HG03565 (cell line): Measurements from ENCODE around the gene UBE2D1.

Experiments
- ATAC-seq: cut with Tn5 transposase; IDR thresholded peaks from one replicate; pipeline ENCODE4 v1.9.1; 2021; ENCODE audit warnings: mild to moderate bottlenecking, moderate library complexity; ENCODE audit not compliant: unreplicated experiment

Gene UBE2D1

DNA sequence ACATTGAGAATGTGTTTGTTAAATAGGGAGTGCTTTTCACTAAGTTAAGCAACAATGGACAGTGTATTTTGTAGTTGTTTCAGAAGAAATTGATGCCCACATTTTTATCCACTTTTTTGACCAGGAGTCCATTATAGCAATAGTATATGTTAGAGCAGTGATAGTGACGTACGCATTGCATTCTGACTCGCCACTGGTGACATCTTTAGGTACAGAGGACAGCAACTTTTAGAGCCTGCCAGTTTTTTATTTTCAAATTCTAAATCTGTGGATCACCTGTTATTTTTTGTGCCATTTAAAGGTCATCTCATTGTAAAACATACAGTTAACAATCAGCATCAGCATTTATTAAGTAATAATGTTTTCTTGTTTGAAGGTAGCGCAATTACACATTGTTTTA is 1.4 kb downstream of the UBE2D1 start:
- ATAC-seq: no peak

DNA sequence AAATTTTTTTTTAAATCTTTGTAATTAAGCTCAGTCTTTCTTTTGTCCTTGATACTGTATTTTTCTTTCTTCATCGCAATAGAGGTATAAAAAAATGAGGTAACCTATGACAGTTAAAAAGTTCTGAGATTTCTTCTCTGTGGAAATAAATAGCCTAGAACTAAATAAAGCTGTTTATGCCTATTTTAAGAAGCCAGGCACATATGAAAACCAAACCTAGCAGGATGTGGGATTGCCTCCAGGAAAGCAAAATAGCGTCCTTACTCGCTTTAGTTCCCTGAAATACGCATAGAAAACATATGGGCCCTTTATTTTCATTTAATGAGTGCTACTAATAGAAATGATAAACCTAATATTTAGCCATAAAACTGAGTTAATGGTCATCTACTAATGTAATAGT is 6.6 kb downstream of the UBE2D1 start:
- no peak for ATAC-seq

DNA sequence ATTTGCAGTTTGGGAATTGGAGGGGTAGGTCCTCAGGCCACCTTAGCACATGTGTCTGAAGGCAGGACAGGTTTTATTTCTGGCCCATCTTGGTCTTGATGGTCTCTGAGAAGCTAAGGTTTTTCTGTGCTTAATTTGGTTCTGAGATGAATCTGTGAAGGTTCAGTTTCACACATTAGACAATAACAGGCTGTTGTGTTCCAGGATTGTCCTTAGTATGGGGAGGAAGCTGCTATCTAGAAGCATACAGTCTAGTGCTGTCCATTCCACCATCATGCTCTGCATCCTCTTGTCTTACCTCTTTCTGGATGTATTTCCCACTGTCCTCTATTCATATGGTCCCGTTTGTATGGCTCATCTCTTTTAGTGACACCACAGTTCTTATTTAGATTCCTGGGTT is 7.1 kb downstream of the UBE2D1 start:
- ATAC-seq: no peak

DNA sequence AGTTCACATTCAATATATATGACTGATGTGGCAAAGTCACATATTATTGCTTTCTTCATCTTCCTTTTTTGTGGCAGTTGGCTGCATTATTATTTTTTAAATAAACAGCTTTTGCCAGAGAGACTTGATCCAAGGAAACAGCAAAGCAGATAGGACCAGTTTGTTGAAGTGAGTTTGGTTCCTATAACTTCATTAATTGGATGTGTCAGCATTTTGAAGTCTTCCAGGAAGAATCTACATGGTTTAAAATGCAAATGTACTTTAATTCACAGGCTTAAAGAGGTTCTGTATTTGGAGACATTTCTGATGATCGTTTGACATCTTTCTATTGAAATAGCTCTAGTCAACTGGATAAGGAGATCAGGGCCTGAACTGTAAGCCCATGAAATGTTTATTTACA is 13.2 kb downstream of the UBE2D1 start:
- ATAC-seq: no peak

DNA sequence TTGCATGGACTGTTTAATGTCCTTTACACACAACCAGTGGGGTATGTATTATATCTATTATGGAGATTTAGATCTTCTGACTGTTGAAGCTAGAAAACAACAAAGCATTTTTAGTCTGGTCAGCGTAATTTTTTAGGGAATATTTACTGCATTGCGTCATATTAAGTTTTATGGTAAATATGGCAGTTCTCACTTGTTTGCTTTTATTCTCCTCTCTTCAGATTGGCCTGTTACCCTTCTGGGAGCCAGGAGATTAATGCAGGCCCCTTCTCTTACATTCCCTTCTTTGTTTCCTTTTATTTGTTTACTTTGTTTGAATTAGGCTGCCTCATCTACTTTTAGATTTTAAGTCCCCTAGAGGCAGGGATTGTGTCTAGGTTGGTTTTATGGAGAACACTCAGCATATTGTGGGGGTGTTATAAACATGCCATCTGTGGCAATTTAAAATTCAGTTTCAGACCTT is 13.8 kb downstream of the UBE2D1 start:
- ATAC-seq: no peak

DNA sequence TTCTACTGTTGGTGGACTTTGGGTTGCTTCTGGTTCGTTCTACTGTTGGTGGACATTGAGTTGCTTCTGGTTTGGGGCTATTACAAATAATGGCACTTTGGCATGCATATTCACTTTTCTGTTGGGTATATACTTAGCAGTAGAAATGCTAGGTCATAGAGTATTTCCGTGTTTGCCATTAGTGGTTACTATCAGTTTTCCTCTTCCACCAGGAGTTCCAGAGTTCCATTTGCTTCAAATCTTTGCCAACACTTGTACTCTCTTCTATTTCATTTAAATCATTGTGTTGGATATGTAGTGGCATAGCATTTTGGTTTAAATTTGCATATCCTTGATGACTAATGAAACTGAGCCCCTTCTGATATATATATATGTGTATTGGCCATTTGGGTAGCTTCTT is 15.2 kb downstream of the UBE2D1 start:
- no peak for ATAC-seq

DNA sequence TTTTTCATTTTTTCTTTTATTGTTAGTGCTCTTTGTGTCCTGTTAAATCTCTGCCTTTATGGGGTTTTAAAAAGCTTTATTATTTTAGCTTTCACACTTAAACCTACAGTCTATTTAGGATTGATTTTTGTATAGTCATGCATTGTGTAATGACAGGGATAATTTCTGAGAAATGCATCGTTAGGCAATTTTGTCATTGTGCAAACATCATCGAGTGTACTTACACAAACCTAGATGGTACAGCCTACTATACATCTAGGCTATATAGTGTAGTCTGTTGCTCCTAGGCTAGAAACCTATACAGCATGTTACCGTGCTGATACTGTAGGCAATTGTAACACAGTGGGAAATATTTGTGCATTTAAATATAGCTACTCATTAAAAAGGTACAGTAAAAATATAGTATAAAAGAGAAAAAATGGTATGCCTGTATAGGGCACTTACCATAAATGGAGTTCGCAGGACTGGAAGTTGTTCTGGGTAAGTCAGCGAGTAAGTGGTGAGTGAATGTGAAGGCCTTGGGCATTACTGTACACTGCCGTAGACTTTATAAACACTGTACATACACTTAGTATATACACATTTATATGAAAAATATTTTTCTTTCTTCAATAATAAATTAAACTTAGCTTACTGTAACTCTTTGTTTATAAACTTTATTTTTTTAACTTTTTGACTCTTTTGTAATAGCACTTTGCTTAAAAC is 16.0 kb downstream of the UBE2D1 start:
- no peak for ATAC-seq

DNA sequence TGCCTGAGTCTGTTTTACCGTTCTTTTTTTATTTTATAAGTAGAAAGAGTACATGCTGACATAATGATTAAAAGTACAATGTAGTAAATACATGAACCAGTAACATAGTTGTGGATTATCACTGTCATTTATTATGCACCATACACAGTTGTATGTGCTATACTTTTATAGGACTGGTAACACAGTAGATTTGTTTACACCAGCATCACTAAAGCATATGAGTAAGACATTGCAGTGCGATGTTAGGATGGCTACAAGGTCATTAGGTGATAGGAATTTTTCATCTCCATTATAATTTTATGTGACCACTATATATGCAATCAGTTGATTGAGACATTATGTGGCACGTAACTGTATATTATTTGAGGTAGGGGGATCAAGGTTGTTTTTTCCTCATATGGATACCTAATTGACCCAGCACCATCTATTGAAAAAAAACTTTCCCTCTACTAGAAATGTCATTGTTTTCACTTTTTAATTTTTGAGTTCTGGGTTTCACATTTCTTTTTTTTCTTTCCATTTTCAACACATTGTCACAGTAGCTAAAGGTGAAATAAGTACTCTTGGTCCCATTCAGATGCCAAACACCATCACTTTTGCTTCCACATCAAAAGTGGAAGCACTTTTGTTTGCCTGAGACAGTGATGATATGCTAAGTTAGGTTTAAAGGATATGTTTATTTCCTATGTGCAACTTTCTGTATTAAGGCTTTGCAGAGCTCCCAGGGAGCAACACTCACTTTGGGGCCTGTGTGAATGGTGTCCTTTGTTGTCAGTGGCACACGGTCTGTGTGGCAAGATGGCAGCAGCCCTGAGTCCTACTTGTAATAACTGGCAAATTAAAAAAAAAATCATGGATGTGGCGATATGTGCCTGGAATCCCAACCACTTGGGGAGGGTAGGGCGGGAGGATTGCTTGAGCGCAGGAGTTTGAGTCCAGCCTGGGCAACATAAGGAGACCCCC is 17.1 kb downstream of the UBE2D1 start:
- ATAC-seq: no peak

DNA sequence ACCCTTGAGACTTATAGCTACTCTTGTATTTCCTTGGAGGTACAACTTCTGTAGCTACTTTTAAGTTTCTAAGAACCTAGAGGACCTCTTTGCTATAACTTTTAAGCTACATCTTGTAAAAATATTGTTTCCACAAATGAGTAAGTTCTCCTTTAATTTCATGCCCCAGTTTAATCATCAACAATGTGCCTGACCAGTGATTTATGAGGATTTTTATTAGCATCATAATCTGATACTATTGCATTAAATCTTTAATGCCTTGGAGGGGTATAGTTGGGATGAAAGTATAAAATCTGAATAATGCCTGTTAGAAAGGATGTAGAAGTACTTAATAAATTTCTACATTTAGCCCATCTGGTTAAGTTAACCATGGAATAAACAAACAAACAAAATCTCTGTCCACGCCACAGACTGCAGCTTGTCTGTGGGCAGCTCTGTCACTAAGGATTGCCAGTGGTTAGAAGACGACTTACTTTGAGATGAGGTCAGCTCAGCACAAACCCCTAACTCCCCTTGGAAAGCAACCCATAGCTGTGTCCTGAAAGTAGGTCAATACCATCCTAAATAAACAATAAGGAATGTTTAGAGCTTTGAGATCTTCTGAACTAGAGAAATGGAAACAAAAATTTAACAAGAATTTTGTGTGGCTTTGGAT is 18.3 kb downstream of the UBE2D1 start:
- ATAC-seq: no peak

DNA sequence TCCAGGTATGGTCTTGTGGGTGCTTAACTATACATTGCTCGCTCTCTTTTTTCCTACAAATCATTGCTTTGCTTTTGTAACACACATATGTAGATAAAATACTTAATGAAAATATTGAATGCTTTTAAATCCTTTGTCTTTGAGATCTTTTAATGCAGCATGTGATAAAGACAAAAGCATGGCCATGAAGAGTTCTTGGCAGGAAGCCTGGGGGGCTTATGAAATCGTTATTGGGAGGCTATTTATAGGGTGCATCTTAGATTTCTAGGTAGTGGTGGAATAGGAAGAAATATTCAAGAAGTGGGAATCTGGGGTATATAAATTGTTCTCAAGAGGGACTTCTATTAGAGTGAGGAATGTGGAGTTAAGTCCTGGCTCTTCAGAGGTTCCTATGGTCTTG is 21.9 kb downstream of the UBE2D1 start:
- ATAC-seq: no peak

DNA sequence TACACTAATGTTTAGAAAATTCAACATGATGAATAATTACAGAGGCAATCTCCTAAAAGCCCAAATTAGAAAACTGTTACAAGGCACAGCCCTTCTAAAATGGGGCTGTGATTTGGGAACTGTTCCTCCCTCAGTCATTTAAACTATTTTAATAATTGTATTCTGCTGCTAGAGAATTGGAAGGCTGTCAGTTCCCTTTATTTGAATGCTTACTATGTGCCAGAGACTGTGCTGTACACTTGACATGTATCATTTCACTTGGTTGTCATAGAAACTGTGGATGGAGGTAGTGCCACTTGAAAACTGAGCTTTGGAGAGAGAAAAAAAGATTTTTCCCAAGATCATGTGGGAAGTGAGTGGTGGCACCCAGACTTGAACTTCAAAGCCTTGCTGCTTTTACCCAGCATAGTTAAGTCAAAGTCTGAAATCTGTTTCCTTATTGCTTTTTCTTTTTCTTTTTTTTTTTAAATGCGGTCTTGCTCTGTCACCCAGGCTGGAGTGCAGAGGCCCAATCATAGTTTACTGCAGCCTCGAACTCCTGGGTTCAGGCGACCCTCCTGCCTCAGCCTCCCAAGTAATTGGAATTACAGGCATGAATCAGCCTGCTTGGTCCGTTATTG is 23.6 kb downstream of the UBE2D1 start:
- ATAC-seq: no peak

DNA sequence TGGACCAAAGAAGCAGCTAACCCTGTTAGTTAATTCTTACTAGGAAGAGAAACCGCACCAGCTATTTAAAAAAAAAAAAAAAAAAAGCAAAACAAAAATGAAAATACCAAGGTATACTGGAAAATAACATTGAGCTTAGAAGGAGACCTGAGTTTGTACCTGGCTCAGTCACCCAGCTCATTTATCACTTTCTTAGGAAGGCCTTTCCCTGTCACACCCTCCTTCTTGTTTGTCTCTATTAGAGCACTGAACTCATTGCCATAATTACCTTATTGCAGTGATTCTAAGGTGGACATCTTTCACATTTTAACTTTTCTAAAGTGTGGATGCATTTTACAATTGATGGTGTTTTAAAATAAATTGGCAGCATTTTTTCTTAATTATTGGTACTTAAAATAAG is 24.1 kb downstream of the UBE2D1 start:
- ATAC-seq: no peak

DNA sequence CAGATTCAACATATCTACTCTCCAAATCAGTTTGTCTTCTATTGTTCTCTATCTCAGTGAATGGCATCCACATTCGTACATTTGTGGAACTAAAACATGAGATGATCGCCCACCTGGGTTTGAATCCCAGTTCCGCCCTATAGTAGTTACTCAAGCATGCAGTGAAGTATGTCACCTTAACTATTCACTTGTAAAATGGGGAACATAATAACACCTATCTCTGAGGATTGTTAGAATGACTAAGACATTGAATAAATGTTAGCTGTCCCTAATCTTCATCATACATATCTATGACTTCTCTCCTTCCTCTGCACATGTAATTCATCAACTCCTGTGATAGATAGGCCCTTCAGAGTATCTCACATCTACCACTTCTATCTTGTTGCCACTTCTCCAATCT is 24.7 kb downstream of the UBE2D1 start:
- ATAC-seq: no peak

DNA sequence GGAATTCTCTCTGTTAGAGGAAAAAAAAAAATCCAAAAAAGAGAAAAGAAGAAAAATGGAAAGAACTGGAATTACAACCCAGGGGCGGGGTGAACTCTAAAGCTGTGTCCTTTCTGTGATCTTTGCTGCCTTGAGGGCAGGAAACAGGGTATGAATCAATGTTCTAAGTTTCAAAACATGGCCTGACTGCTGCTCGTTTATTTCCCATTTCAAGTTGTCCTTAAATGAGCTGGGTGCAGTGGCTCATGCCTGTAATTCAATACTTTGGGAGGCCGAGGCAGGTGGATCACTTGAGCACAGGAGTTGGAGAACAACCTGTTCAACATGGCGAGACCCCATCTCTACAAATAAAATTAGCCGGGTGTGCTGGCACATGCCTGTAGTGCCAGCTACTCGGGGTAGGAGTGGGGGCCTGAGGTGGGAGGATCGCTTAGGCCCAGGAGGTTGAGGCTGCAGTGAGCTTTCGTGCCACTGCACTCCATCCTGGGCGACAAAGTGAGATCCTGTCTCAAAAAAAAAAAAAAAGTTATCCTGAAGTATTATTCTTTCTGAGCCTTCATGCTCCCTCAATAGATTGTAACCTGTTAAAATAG is 25.7 kb downstream of the UBE2D1 start:
- ATAC-seq: no peak

DNA sequence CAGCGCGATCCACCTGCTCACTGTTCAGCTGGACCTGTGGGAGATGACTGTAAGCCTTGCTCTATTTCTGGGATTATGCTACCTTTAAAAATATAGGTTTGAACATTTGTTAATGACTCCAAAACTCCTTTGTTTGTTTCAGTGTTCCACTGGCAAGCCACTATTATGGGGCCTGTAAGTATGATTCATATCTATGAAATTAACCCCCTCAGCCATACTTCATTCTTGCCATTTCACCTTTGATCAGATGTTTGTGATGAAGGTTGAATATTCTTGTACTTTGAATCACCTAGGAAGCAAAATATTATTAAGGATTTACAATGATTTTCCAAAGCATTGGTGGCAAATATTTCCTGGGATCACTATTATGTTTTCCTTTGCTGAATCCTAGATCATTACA is 26.5 kb downstream of the UBE2D1 start:
- no peak for ATAC-seq

DNA sequence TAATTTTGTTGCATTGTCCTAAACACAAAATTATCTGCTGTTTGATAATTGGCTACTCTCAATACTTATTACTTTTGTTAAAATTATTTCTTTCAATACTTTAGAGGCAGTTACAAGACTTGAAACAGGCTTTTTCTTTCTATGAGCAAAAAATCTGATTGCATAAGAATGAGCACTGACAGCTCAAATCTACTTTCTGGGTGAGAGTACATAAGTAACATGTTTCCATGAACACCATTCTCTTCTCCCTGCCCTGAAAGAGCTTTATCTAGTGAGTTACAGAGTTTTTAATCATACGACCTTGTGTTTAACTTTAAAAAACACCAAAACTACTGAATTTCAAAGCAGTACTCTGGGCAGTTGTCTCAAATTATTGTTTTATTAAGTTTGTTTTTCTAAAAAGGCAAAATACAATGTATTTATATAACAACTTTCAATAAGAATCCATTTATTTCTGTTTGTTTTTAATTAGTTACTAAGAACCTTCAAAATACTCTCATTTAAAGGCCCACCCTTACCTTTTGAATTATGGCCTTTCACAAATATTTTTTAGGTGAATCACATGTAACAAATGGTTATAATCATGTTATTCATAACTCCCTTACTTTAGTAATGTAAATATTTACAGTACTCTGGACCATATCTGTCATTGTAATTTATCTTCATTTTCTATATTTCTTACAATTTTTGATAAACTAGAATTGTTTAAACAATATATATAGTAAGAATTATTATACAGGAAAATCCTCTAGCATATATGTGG is 27.4 kb downstream of the UBE2D1 start:
- no peak for ATAC-seq

DNA sequence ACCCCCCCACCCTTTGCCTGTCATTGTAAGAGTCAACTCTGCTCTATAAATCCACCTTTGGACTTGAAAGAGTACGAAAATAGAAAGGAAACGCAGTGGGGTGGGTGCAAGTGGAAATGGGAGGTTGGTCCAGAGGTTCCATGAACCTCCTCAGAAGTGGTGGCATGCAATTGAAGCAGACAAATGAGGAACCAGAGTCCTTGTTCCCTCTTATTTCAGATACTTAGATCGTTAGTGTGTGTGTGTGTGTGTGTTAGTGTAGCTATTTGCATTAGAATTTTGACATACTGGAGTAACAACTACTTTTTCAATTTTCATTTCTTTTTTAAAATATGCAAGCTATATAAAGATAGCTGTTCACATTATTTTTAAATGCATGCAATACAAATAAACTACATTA is 32.3 kb downstream of the UBE2D1 start:
- no peak for ATAC-seq

DNA sequence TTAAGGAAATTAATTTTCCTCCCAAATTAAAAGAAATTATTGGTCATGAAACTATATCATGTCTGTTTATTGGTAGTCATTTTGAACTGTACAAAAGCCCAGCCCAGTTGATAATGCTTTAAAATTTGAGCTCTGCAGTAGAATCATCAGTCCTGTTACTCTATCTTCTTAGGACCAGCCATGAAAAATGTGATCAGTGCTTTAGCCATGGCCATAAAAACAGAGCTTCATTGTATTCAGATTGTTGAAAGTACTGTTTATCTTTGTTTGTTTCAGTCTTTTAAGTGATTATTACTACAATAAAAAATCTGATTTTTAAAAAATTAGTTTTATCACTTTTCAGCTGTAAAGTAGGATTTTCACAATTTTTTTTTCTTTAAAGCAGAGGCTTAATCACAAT is 36.7 kb downstream of the UBE2D1 start:
- no peak for ATAC-seq

DNA sequence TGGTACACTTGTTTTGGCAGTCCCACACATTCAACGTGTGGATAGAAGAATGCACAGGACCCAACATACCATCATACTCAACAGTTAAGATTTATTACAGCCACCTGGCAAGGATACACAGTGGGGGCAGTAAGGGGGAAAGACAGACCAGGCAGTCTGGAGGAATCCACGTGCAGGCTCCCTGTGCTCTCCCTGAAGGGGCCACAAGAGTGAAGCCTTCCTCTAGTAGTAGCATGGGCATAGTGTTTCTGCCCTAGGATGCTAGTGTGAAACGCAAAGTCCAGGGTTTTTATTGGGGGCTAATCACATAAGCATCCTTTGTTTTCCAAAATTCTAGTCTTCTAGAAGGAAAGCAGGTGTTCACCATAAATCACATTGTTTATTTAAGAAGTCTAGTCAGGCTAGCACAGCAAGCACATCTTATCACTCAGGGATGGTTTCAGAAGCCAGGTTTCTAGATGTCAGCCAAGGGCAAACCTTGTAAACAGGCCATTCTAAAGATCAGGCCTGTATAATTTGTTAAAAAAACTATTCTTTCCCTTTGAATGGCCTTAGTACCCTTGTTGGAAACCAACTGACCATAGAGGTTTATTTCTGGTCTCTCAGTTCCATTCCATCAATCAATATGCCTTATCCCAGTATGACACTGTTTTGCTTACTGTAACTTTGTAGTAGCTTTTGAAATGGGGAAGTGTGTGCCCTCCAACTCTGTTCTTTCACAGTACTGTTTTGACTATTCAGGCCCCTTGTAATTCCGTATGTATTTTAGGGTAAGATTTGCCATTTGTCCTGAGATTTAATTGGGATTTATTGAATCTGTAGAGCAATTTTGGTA is 38.0 kb downstream of the UBE2D1 start:
- peak; percentile 59 for ATAC-seq
